ENCODE results near the gene TMEM25. TPM values are rescaled to one million over a fixed set of nuclear protein-coding genes. Genes with fewer than 3 reads are reported as not detected.
A peak's percentile ranks its signal among the peaks of the same experiment; 100 is the strongest.
"Not testable (repeated sequence)": the region's sequence is repeated elsewhere in the genome, so short reads cannot be mapped to it uniquely, and the experiment has no call there.

Gene TMEM25
- total RNA-seq, 4 donors from 2014 or later, result 26.5 to 58.2 (median 52.0) TPM

DNA sequence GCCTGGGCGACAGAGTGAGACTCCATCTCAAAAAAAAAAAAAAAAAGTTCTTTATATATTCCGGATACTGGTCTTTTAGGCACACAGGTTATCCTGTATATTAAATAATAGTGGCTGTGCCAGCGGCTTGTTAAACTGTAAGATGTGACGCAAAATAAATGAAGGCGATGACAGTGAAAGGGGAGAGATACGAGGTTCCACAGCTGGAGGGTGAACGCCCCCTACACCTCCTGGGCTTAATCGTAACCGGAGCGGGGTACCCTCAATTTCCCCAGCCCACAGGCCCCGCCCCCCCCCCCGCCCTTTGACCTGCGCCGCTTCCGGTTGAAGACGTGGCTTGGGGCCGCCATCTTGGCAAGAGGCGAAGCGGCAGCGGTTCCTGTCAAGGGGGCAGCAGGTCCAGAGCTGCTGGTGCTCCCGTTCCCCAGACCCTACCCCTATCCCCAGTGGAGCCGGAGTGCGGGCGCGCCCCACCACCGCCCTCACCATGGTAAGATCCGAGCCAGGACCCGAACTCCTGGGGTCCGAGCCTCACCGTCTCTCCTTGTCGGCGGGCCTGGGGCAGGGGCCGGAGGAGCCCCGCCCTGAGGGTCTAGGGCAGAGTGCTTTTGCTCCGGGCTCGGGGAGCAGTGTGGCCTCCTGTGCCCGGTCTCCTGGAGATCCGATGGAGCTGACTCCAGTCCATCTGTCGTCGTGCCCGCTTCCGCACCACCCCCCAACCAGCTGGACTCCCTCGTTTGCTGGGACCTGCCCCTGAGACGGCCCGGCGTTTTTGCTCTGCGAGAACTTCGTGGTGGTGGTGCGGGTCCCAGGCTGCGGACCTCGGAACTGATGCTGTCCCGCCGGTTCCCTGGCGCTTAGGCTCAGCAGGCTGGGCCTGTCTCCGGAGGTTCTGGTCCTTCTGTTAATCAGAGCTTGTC lies 41.3 kb downstream of the TMEM25 start, which contains the start of gene ARCN1:
TSS of gene ARCN1 (plus strand) at position 349 of the 920 bp plus-strand sequence. CDS start at position 488, 139 bp downstream.
- peaks cover 24 to 39% of the 10 kb centered on the region in 2 donors for H3K4me1 ChIP-seq

DNA sequence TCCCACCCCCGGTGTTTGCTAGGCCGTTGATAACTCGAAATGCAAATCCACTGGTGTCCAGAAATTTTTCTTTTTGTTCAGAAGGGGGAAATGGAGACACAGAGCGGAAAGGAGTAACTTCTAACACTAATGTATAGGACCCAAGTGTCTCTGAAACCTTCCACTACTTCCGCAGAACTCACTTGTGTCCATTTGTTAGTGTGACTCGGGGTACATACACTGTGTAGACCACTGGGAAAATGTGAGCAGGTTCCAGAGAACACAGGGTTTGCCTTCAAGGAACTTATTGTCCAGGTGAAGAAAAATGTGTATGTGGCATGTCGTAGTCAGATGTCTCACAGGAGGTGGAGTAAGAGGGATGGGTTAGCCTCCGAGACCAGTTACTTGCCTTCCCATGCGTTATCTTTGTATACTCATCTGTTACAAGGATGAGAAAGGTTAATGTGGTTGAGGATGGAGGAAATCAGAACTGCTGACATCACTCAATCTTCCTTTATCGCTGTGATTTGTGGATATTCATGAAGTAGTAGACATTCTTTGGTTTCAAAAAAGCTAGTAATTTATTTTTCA lies 42.1 kb downstream of the TMEM25 start:
- WGBS, 2 donors, result 4 to 6% methylated on average over 10 of the region's 10 CpGs
- H3K27ac ChIP-seq, result peak overlapping the region; percentile 93 to 99 (median 98)
- H3K4me1 ChIP-seq, result peaks cover 32 to 40% of the 10 kb centered on the region in 2 donors
- no peaks in the 10 kb centered on the region for H3K27me3 ChIP-seq
- H3K4me3 ChIP-seq (replicated peaks in 1 of 3), result peak overlapping the region; percentile 50 to 98 (median 60)
- DNase-seq, result no peak
- intact Hi-C loops (cut with DNase I), result no loop called here
- TF ChIP-seq POLR2A (IDR thresholded peaks at IDR 0.05), result no peak
- no peak for TF ChIP-seq CTCF (IDR thresholded peaks at IDR 0.05)
- H3K9me3 ChIP-seq, result no peaks in the 10 kb centered on the region
- H3K36me3 ChIP-seq, result no peaks in the 10 kb centered on the region

More for the DNA sequence above, 41.3 kb downstream of the TMEM25 start, which contains the start of gene ARCN1:
- H3K36me3 ChIP-seq, result no peaks in the 10 kb centered on the region
- no peaks in the 10 kb centered on the region for H3K9me3 ChIP-seq
- H3K4me3 ChIP-seq (replicated peaks in 1 of 3), result peak within 1 kb of the TSS; percentile 50 to 98 (median 60)
- peak within 1 kb of the TSS; percentile 93 to 99 (median 98) for H3K27ac ChIP-seq
- H3K27me3 ChIP-seq, result no peaks in the 10 kb centered on the region
- TF ChIP-seq CTCF (IDR thresholded peaks at IDR 0.05), result no peak
- TF ChIP-seq POLR2A (IDR thresholded peaks at IDR 0.05), result peak in 1 of 2 donors; percentile 72
- WGBS, 2 donors, result 0 to 1% methylated on average over 26 to 42 of the region's 55 CpGs
- DNase-seq, result peak; percentile 78 to 80
- intact Hi-C loops (cut with DNase I), result no loop called here

- intact Hi-C loops (cut with DNase I), result no loop called here
- WGBS, 2 donors, result 88 to 91% methylated on average over 7 of the region's 7 CpGs
- H3K36me3 ChIP-seq, result no peaks in the 10 kb centered on the region
- no peaks in the 10 kb centered on the region for H3K9me3 ChIP-seq
- TF ChIP-seq CTCF (IDR thresholded peaks at IDR 0.05), result no peak
- no peak for TF ChIP-seq POLR2A (IDR thresholded peaks at IDR 0.05)
- H3K27me3 ChIP-seq, result no peaks in the 10 kb centered on the region
- no peak overlapping the region for H3K27ac ChIP-seq
- no peak for DNase-seq
- no peak overlapping the region for H3K4me3 ChIP-seq (replicated peaks in 1 of 3)
- H3K4me1 ChIP-seq, result peaks cover 32 to 40% of the 10 kb centered on the region in 2 donors
These were observed 43.6 kb downstream of the TMEM25 start for GRCh38 chr11:118574636-118575035.

DNA sequence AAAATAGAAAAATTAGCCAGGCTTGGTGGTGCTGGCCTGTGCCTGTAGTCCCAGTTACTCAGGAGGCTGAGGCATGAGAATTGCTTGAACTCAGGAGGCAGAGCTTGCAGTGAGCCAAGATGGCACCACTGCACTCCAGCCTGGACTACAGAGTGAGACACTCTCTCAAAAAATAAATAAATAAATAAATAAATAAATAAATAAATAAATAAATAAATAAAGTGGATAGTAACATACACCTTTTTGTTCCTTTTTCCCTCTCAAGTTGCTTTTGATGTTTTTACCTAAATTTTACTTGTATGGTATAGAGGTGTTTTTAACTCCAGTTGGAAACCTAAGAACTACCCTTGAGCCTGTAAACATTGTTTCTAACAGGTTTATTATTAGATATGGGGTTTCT lies 47.0 kb downstream of the TMEM25 start:
- H3K4me1 ChIP-seq, result peaks cover 32 to 33% of the 10 kb centered on the region in 2 donors
- H3K27ac ChIP-seq; H3K36me3 ChIP-seq; intact Hi-C loops (cut with DNase I); H3K9me3 ChIP-seq; H3K4me3 ChIP-seq (replicated peaks in 1 of 3); H3K27me3 ChIP-seq; DNase-seq: not testable (repeated sequence)

GRCh38 chr11:118581057-118581456 lies 50.1 kb downstream of the TMEM25 start:
- no peak overlapping the region for H3K27ac ChIP-seq
- no peaks in the 10 kb centered on the region for H3K9me3 ChIP-seq
- no peak for DNase-seq
- peaks cover 28 to 33% of the 10 kb centered on the region in 2 donors for H3K36me3 ChIP-seq
- H3K27me3 ChIP-seq, result no peaks in the 10 kb centered on the region
- peaks cover 10 to 21% of the 10 kb centered on the region in 2 donors for H3K4me1 ChIP-seq
- no peak overlapping the region for H3K4me3 ChIP-seq (replicated peaks in 1 of 3)
- intact Hi-C loops (cut with DNase I), result no loop called here
- TF ChIP-seq CTCF (IDR thresholded peaks at IDR 0.05), result no peak
- no peak for TF ChIP-seq POLR2A (IDR thresholded peaks at IDR 0.05)
- 75% methylated on average over 6 of the region's 6 CpGs for WGBS, 2 donors

Other genes starting within 250 kb of the TMEM25 start
- gene CD3E, start 226.5 kb upstream of the TMEM25 start, total RNA-seq, result 1 to 10 TPM; 3.0 to 4.3 (median 3.3) TPM
- gene CD3D, start 188.5 kb upstream of the TMEM25 start, total RNA-seq, result 1 to 10 TPM in 3 of 4 donors, not detected in 1; 2.0 to 2.3 (median 2.1) TPM
- 1 to 10 TPM; 1.2 to 4.3 (median 1.9) TPM for gene CD3G, start 186.8 kb upstream of the TMEM25 start, total RNA-seq
- 10 to 100 TPM; 42.7 to 57.3 (median 48.2) TPM for gene UBE4A, start 171.6 kb upstream of the TMEM25 start, total RNA-seq
- 100 to 1,000 TPM in 2 of 4 donors, 10 to 100 TPM in 2; 63.9 to 716 (median 170) TPM for gene ATP5MG, start 129.6 kb upstream of the TMEM25 start, total RNA-seq
- gene KMT2A, start 94.7 kb upstream of the TMEM25 start, total RNA-seq, result 100 to 1,000 TPM in 2 of 4 donors, 10 to 100 TPM in 2; 74.5 to 175 (median 90.8) TPM
- 1 to 10 TPM in 1 of 4 donors, under 1 TPM in 1, not detected in 2; 0.78 to 4.9 TPM for gene TTC36, start 3.7 kb upstream of the TMEM25 start, total RNA-seq
- 10 to 100 TPM; 35.5 to 91.1 (median 55.5) TPM for gene IFT46, start 34.7 kb downstream of the TMEM25 start, total RNA-seq
- 100 to 1,000 TPM; 103 to 157 (median 112) TPM for gene ARCN1, start 41.2 kb downstream of the TMEM25 start, total RNA-seq
- gene PHLDB1, start 76.4 kb downstream of the TMEM25 start, total RNA-seq, result 100 to 1,000 TPM in 3 of 4 donors, 10 to 100 TPM in 1; 73.2 to 158 (median 120) TPM
- not detected for gene TREH, start 148.5 kb downstream of the TMEM25 start, total RNA-seq

Data from thyroid gland (tissue), 4 donors.